NCI-H82 treated with DMSO at 0.1 percent for 48 hours (cell line): ENCODE measurements around the gene C20orf173.
"Not testable (repeated sequence)": the region's sequence is repeated elsewhere in the genome, so short reads cannot be mapped to it uniquely, and the experiment has no call there.

Experiments
- DNase-seq: peaks from one replicate; lab custom pipeline; 2025; ENCODE audit not compliant: unreplicated experiment; lab: John Stamatoyannopoulos, UW

C20orf173 gene

GRCh38 chr20:35547329-35547728 lies 17.9 kb upstream of the C20orf173 start:
- peak; percentile 84 for DNase-seq

- no peak for DNase-seq
Measured at GRCh38 chr20:35546127-35546526, 16.7 kb upstream of the C20orf173 start.

- DNase-seq = not testable (repeated sequence)
Measured at GRCh38 chr20:35544941-35545340, 15.5 kb upstream of the C20orf173 start.

GRCh38 chr20:35544436-35544835 lies 15.0 kb upstream of the C20orf173 start:
- no peak for DNase-seq

GRCh38 chr20:35542990-35543389 lies 13.5 kb upstream of the C20orf173 start:
- DNase-seq = no peak

- DNase-seq = peak; percentile 96
Measured at GRCh38 chr20:35541783-35542662, 12.6 kb upstream of the C20orf173 start, which contains the start of gene ERGIC3. Gene ERGIC3 (plus strand): TSS chr20:35542078. CDS start chr20:35542098, 20 bp downstream.

GRCh38 chr20:35541118-35541782 lies 11.8 kb upstream of the C20orf173 start:
- no peak for DNase-seq

- peak; percentile 85 for DNase-seq
Measured at GRCh38 chr20:35539756-35540212, 10.3 kb upstream of the C20orf173 start.

GRCh38 chr20:35527122-35527769 lies 2.2 kb downstream of the C20orf173 start:
- DNase-seq = no peak

GRCh38 chr20:35525639-35526038 lies 3.8 kb downstream of the C20orf173 start:
- DNase-seq = no peak

GRCh38 chr20:35523298-35523888 lies 6.1 kb downstream of the C20orf173 start:
- DNase-seq = no peak

- no peak for DNase-seq
Measured at GRCh38 chr20:35518955-35519354, 10.5 kb downstream of the C20orf173 start.

GRCh38 chr20:35517767-35518166 lies 11.7 kb downstream of the C20orf173 start:
- not testable (repeated sequence) for DNase-seq

GRCh38 chr20:35517125-35517524 lies 12.3 kb downstream of the C20orf173 start:
- no peak for DNase-seq

GRCh38 chr20:35515949-35516645 lies 13.4 kb downstream of the C20orf173 start:
- DNase-seq = no peak

GRCh38 chr20:35515341-35515740 lies 14.1 kb downstream of the C20orf173 start:
- no peak for DNase-seq

- no peak for DNase-seq
Measured at GRCh38 chr20:35514371-35514932, 15.0 kb downstream of the C20orf173 start.

GRCh38 chr20:35511814-35512420 lies 17.5 kb downstream of the C20orf173 start:
- peak; percentile 3 for DNase-seq

- no peak for DNase-seq
Measured at GRCh38 chr20:35510951-35511735, 18.3 kb downstream of the C20orf173 start.
